Measurements from ENCODE around the gene OR6J1.

DNA sequence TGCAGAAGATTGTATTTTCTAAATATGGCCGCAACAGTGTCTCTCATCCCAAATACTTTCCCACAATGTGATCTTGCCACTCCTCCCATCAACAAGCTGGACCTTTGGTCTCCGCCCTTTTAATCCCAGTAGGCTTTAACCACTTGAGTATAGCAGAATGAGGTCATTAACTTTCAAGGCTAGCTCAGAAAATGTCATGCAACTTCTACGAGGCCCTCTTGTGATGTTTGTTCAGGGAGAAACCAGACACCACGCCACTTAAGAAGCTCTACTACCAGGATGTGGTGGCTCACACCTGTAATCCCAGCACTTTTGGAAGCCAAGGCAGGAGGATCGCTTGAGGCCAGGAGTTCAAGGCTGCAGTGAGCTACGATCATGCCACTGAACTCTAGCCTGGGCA, 20.1 kb upstream of the OR6J1 start:
- no peak for TF ChIP-seq CTCF (IDR thresholded peaks at IDR 0.05; ENCODE audit: low read depth, low read length)
- no peak for TF ChIP-seq EZH2phosphoT487 (IDR thresholded peaks at IDR 0.05; ENCODE audit: low read depth)

All from OCI-LY3 (cell line).